Lower leg skin (tissue), 3 donors: ENCODE measurements around the gene HAPLN2.

Experiments
- POLR2A ChIP-seq, 2 donors: fragments of 450-650 bp; IDR thresholded peaks; one replicate each; pipeline ENCODE4 v1.6.1; 2016 to 2017; ENCODE audit warnings: antibody characterized with exemption in 2 of 2, mild to moderate bottlenecking in 1 of 2, moderate library complexity in 1 of 2
- TF ChIP-seq, protein P1 (sequence below), 3 donors: fragments of 450-650 bp; IDR thresholded peaks; one replicate each; pipeline ENCODE4 v1.5.1; 2016; ENCODE audit warnings: antibody characterized with exemption in 3 of 3, mild to moderate bottlenecking in 3 of 3, moderate library complexity in 2 of 3

DNA sequence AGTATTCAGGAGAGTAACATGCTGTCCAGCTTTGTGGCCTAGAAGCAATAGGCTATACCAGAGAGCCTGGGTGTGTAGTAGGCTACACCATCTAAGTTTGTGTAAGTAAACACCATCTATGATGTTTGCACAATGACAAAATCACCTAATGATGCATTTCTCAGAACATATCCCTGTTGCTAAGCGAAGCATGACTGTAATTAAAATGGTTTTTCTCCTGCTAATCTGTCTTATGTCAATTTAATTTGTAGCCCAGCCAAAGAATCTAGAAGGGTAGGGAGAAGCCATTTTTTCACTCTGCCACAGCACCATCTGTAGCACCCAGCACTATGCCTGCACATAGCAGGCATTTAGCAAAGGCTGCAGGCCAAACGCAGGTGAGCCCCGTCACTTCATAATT is 41.7 kb upstream of the HAPLN2 start:
- TF ChIP-seq, protein P1, sequence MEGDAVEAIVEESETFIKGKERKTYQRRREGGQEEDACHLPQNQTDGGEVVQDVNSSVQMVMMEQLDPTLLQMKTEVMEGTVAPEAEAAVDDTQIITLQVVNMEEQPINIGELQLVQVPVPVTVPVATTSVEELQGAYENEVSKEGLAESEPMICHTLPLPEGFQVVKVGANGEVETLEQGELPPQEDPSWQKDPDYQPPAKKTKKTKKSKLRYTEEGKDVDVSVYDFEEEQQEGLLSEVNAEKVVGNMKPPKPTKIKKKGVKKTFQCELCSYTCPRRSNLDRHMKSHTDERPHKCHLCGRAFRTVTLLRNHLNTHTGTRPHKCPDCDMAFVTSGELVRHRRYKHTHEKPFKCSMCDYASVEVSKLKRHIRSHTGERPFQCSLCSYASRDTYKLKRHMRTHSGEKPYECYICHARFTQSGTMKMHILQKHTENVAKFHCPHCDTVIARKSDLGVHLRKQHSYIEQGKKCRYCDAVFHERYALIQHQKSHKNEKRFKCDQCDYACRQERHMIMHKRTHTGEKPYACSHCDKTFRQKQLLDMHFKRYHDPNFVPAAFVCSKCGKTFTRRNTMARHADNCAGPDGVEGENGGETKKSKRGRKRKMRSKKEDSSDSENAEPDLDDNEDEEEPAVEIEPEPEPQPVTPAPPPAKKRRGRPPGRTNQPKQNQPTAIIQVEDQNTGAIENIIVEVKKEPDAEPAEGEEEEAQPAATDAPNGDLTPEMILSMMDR (IDR thresholded peaks at IDR 0.05), result no peak
- no peak for TF ChIP-seq POLR2A (IDR thresholded peaks at IDR 0.05)
